ENCODE results near the gene CCDC136.

CCDC136 gene

GRCh38 chr7:128833148-128833945 lies 41.6 kb downstream of the CCDC136 start:
- DNase-seq = no peak

GRCh38 chr7:128833946-128834325 lies 42.2 kb downstream of the CCDC136 start:
- DNase-seq = no peak

- no peak for DNase-seq
Observed at GRCh38 chr7:128835231-128835751, 43.5 kb downstream of the CCDC136 start.

- no peak for DNase-seq
Observed at GRCh38 chr7:128835790-128836641, 44.2 kb downstream of the CCDC136 start.

GRCh38 chr7:128836729-128837348 lies 45.1 kb downstream of the CCDC136 start:
- DNase-seq = no peak

- no peak for DNase-seq
Observed at GRCh38 chr7:128837521-128837921, 45.8 kb downstream of the CCDC136 start.

GRCh38 chr7:128838109-128838779 lies 46.5 kb downstream of the CCDC136 start:
- no peak for DNase-seq

GRCh38 chr7:128838981-128839731 lies 47.4 kb downstream of the CCDC136 start:
- DNase-seq = no peak

GRCh38 chr7:128839751-128840177 lies 48.0 kb downstream of the CCDC136 start:
- DNase-seq = no peak

GRCh38 chr7:128840326-128841170 lies 48.8 kb downstream of the CCDC136 start:
- no peak for DNase-seq

GRCh38 chr7:128841171-128841690 lies 49.5 kb downstream of the CCDC136 start:
- no peak for DNase-seq

GRCh38 chr7:128841921-128842673 lies 50.3 kb downstream of the CCDC136 start:
- DNase-seq = peak; percentile 50

- no peak for DNase-seq
Observed at GRCh38 chr7:128842674-128843641, 51.2 kb downstream of the CCDC136 start.

- DNase-seq = no peak
Observed at GRCh38 chr7:128843938-128844621, 52.3 kb downstream of the CCDC136 start.

- DNase-seq = no peak
Observed at GRCh38 chr7:128844777-128845311, 53.1 kb downstream of the CCDC136 start.

- DNase-seq = no peak
Observed at GRCh38 chr7:128845475-128845874, 53.7 kb downstream of the CCDC136 start.

- no peak for DNase-seq
Observed at GRCh38 chr7:128845987-128846386, 54.2 kb downstream of the CCDC136 start.

Measured in T-helper 9 cell (primary cell).